Measurements from ENCODE around the gene OGDH.

OGDH gene

GRCh38 chr7:44694326-44694725 is 87.9 kb downstream of the OGDH start:
- POLR2A ChIA-PET, result interaction anchor here (0.8 kb wide), 1 partner anchor 88 kb away, joined by 3 read pairs; the partner anchor contains the start of gene OGDH
- H3K27ac ChIP-seq (ENCODE audit: extremely low read depth, low read depth, low read length), result no peak overlapping the region
- TF ChIP-seq ZNF423 (tag by site-specific recombination; IDR thresholded peaks at IDR 0.05) (no peak), ZNF600 (tag by site-specific recombination; IDR thresholded peaks at IDR 0.05) (no peak), REST (tag by site-specific recombination; IDR thresholded peaks at IDR 0.05) (no peak), TSHZ1 (tag by site-specific recombination; IDR thresholded peaks at IDR 0.05; ENCODE audit: borderline replicate concordance) (no peak), ZNF701 (tag by site-specific recombination; IDR thresholded peaks at IDR 0.05) (no peak), GFI1B (tag by site-specific recombination; IDR thresholded peaks at IDR 0.05) (no peak), ZNF26 (tag by site-specific recombination; IDR thresholded peaks at IDR 0.05) (no peak), ZNF138 (tag by site-specific recombination; IDR thresholded peaks at IDR 0.05; ENCODE audit: borderline replicate concordance) (no peak), KLF17 (tag by site-specific recombination; IDR thresholded peaks at IDR 0.05) (no peak), GLI4 (tag by site-specific recombination; IDR thresholded peaks at IDR 0.05) (no peak), ZNF513 (tag by site-specific recombination; IDR thresholded peaks at IDR 0.05) (no peak), CTCF (tag by site-specific recombination; IDR thresholded peaks at IDR 0.05) (no peak), ZNF530 (tag by site-specific recombination; IDR thresholded peaks at IDR 0.05; ENCODE audit: low read depth) (no peak)
- no peak overlapping the region for H3K4me3 ChIP-seq (ENCODE audit: low read depth, low read length)
- CTCF ChIA-PET, result no interaction called here
- no peaks in the 10 kb centered on the region for H3K4me1 ChIP-seq (ENCODE audit: control insufficient read depth, insufficient read depth, low read length)
- no peaks in the 10 kb centered on the region for H3K9me3 ChIP-seq (ENCODE audit: control insufficient read depth, insufficient read depth, low read depth, low read length)
- peaks cover 0 to 47% of the 10 kb centered on the region in 2 experiments; a peak in 2 of 3 replicates for H3K36me3 ChIP-seq (ENCODE audit: control insufficient read depth in 2 of 2, insufficient read depth in 1 of 2, low read length in 2 of 2)
